ENCODE measurements around the gene ZNF280C.
A peak's percentile ranks its signal among the peaks of the same experiment; 100 is the strongest.

The ZNF280C gene

GRCh38 chrX:130179170-130179569 is 89.5 kb downstream of the ZNF280C start:
- Histone ChIP-seq H3K4me3 (no peak overlapping the region), H3K27ac (no peak overlapping the region)
- DNase-seq (ENCODE audit: low spot score): no peak
- no peak for TF ChIP-seq CTCF (IDR thresholded peaks at IDR 0.05)

GRCh38 chrX:130176942-130177341 is 91.8 kb downstream of the ZNF280C start:
- no peak for TF ChIP-seq CTCF (IDR thresholded peaks at IDR 0.05)
- DNase-seq (ENCODE audit: low spot score): no peak
- no peak overlapping the region for H3K4me3 ChIP-seq
- no peak overlapping the region for H3K27ac ChIP-seq

GRCh38 chrX:130176354-130176776 is 92.3 kb downstream of the ZNF280C start:
- TF ChIP-seq CTCF (IDR thresholded peaks at IDR 0.05): no peak
- Histone ChIP-seq H3K27ac (no peak overlapping the region), H3K4me3 (no peak overlapping the region)
- DNase-seq (ENCODE audit: low spot score): no peak

GRCh38 chrX:130174937-130175336 is 93.8 kb downstream of the ZNF280C start:
- Histone ChIP-seq H3K4me3 (no peak overlapping the region), H3K27ac (peak overlapping the region; percentile 77 to 85)
- TF ChIP-seq CTCF (IDR thresholded peaks at IDR 0.05): no peak
- no peak for DNase-seq (ENCODE audit: low spot score)

- Histone ChIP-seq H3K27ac (peak overlapping the region; percentile 77 to 85), H3K4me3 (no peak overlapping the region)
- no peak for TF ChIP-seq CTCF (IDR thresholded peaks at IDR 0.05)
- no peak for DNase-seq (ENCODE audit: low spot score)
Observed at GRCh38 chrX:130174045-130174704, 94.5 kb downstream of the ZNF280C start.

GRCh38 chrX:130173190-130173895 is 95.4 kb downstream of the ZNF280C start:
- H3K27ac ChIP-seq: peak overlapping the region; percentile 77 to 85
- no peak for TF ChIP-seq CTCF (IDR thresholded peaks at IDR 0.05)
- DNase-seq (ENCODE audit: low spot score): no peak
- no peak overlapping the region for H3K4me3 ChIP-seq

All from coronary artery (tissue), 2 donors.